ENCODE data around the gene TBX2.

The TBX2 gene

DNA sequence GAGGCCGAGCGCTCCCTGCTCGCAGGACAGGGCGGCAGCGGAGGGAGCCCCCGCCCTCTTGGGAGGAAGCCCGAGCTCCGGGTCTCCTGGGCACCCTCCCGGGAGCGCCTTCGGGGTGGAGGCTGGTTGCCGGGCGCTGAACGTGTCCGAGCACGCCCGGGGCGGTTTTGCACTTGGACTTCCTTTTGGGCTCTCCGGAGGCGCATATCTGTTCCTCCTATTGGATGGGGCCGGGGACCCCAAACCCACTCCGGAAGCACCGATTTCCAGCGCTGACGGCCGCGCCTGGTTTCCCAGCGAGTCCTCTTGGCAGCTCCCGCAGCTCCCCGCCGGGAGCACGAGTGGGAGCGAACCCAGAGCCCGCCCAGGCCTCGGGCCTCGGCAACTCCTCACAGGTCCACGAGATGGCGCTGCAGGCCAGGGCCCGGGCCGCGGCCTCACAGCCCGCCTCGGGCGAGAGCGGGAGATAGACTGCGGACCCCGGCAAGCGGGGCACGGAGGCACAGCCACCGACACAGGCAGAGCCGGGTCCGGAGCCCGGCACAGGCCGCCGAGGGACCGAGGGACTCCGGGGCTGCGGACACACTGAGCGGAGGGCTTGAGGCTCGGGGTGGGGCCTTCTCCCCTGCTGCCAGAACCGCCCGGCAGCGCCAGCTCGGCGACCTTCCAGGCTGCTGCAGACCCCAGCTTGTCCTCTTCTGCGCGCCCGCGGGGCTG, 12.7 kb downstream of the TBX2 start:
- H3K9ac ChIP-seq: peak overlapping the region; percentile 70
- no peaks in the 10 kb centered on the region for H3K27me3 ChIP-seq (ENCODE audit: insufficient read depth, low read depth)
- H4K20me1 ChIP-seq (ENCODE audit: insufficient read depth): no peaks in the 10 kb centered on the region
- peak overlapping the region; percentile 99 for H3K4me2 ChIP-seq
- peak overlapping the region; percentile 74 for H2AFZ ChIP-seq (ENCODE audit: low read depth)
- H3K36me3 ChIP-seq (ENCODE audit: insufficient read depth): no peaks in the 10 kb centered on the region
- H3K4me3 ChIP-seq (IDR thresholded peaks at IDR 0.05; ENCODE audit: insufficient read depth, low read depth, low read length): peak overlapping the region; percentile 33
- TF ChIP-seq, protein P1, sequence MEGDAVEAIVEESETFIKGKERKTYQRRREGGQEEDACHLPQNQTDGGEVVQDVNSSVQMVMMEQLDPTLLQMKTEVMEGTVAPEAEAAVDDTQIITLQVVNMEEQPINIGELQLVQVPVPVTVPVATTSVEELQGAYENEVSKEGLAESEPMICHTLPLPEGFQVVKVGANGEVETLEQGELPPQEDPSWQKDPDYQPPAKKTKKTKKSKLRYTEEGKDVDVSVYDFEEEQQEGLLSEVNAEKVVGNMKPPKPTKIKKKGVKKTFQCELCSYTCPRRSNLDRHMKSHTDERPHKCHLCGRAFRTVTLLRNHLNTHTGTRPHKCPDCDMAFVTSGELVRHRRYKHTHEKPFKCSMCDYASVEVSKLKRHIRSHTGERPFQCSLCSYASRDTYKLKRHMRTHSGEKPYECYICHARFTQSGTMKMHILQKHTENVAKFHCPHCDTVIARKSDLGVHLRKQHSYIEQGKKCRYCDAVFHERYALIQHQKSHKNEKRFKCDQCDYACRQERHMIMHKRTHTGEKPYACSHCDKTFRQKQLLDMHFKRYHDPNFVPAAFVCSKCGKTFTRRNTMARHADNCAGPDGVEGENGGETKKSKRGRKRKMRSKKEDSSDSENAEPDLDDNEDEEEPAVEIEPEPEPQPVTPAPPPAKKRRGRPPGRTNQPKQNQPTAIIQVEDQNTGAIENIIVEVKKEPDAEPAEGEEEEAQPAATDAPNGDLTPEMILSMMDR (conservative IDR thresholded peaks at IDR 0.05; ENCODE audit: low read depth, low read length): peak; percentile 95
- peaks cover 4% of the 10 kb centered on the region for H3K4me1 ChIP-seq (ENCODE audit: low read depth, poor library complexity, severe bottlenecking)
- no peaks in the 10 kb centered on the region for H3K79me2 ChIP-seq (ENCODE audit: insufficient read depth, low read depth)
- no peak overlapping the region for H3K27ac ChIP-seq

GRCh38 chr17:61412860-61413660, 13.4 kb downstream of the TBX2 start:
- TF ChIP-seq, protein P1 (conservative IDR thresholded peaks at IDR 0.05; ENCODE audit: low read depth, low read length): no peak
- Histone ChIP-seq H3K4me3 (IDR thresholded peaks at IDR 0.05; ENCODE audit: insufficient read depth, low read depth, low read length) (no peak overlapping the region), H2AFZ (ENCODE audit: low read depth) (peak overlapping the region; percentile 74), H3K27ac (no peak overlapping the region), H3K79me2 (ENCODE audit: insufficient read depth, low read depth) (no peaks in the 10 kb centered on the region), H3K36me3 (ENCODE audit: insufficient read depth) (no peaks in the 10 kb centered on the region), H4K20me1 (ENCODE audit: insufficient read depth) (no peaks in the 10 kb centered on the region), H3K4me2 (peak overlapping the region; percentile 99), H3K27me3 (ENCODE audit: insufficient read depth, low read depth) (no peaks in the 10 kb centered on the region), H3K4me1 (ENCODE audit: low read depth, poor library complexity, severe bottlenecking) (peaks cover 4% of the 10 kb centered on the region), H3K9ac (peak overlapping the region; percentile 70; the same call in 1 of the 2 replicates)

DNA sequence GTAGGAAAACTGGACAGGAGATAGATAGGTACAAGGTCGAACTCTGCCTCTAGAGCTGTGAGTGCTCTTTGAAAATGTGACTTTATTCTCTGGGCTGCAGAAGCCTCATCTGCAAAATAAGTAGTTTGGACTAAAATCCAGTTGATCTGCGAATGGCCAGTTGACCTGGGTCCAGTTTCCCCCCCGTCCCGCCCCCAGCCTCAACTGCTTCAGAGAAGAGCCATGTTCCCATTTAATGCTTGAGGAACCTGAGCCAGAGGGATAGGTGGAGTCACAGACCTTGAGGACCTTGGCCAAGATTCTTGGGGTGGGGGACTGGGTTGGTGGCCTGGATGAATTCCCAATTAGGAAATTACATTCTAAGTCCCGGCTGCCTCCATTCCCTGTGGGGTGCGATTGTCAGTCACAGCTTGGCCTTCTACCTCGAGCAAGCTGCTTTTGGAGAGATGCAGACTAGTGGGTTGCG, 14.1 kb downstream of the TBX2 start:
- Histone ChIP-seq H2AFZ (ENCODE audit: low read depth) (no peak overlapping the region), H4K20me1 (ENCODE audit: insufficient read depth) (no peaks in the 10 kb centered on the region), H3K4me2 (no peak overlapping the region), H3K4me1 (ENCODE audit: low read depth, poor library complexity, severe bottlenecking) (peaks cover 4% of the 10 kb centered on the region), H3K27ac (no peak overlapping the region), H3K9ac (no peak overlapping the region), H3K27me3 (ENCODE audit: insufficient read depth, low read depth) (no peaks in the 10 kb centered on the region), H3K4me3 (IDR thresholded peaks at IDR 0.05; ENCODE audit: insufficient read depth, low read depth, low read length) (no peak overlapping the region), H3K36me3 (ENCODE audit: insufficient read depth) (no peaks in the 10 kb centered on the region), H3K79me2 (ENCODE audit: insufficient read depth, low read depth) (no peaks in the 10 kb centered on the region)
- TF ChIP-seq, protein P1 (conservative IDR thresholded peaks at IDR 0.05; ENCODE audit: low read depth, low read length): no peak

- Histone ChIP-seq H3K4me3 (IDR thresholded peaks at IDR 0.05; ENCODE audit: insufficient read depth, low read depth, low read length) (no peak overlapping the region), H3K9ac (no peak overlapping the region), H3K79me2 (ENCODE audit: insufficient read depth, low read depth) (no peaks in the 10 kb centered on the region), H4K20me1 (ENCODE audit: insufficient read depth) (no peaks in the 10 kb centered on the region), H3K4me2 (no peak overlapping the region), H3K27me3 (ENCODE audit: insufficient read depth, low read depth) (no peaks in the 10 kb centered on the region), H2AFZ (ENCODE audit: low read depth) (no peak overlapping the region), H3K4me1 (ENCODE audit: low read depth, poor library complexity, severe bottlenecking) (no peaks in the 10 kb centered on the region), H3K36me3 (ENCODE audit: insufficient read depth) (no peaks in the 10 kb centered on the region), H3K27ac (no peak overlapping the region)
- TF ChIP-seq, protein P1 (conservative IDR thresholded peaks at IDR 0.05; ENCODE audit: low read depth, low read length): no peak
Measured at GRCh38 chr17:61414141-61414935, 14.7 kb downstream of the TBX2 start.
